Spleen (tissue), 11 donors: ENCODE data around the gene RAB3IL1. TPM values are rescaled to one million over a fixed set of nuclear protein-coding genes. Genes with fewer than 3 reads are reported as not detected.

Experiments used
- DNase-seq: peaks from one replicate; pipeline ENCODE4 v3.0.0-alpha.2; 2020
- H3K27ac ChIP-seq, 8 donors: fragments of 200-600 bp; sonication (generic) in 7 of 8; 1 replicate in 4 of 8; 2 replicates in 4 of 8; pipeline versions ENCODE4 v1.5.0 to v1.8.0; 2016 to 2021; ENCODE audit warnings: inconsistent platforms in 4 of 8, mild to moderate bottlenecking in 4 of 8, moderate library complexity in 1 of 8
- H3K27me3 ChIP-seq, 7 donors: fragments of 200-600 bp; sonication (generic) in 6 of 7; replicated peaks in 1 of 7; 1 replicate in 4 of 7; 2 replicates in 3 of 7; pipeline versions ENCODE4 v1.5.0 to v1.8.0; 2016 to 2021; ENCODE audit warnings: inconsistent platforms in 3 of 7, mild to moderate bottlenecking in 1 of 7
- H3K36me3 ChIP-seq, 6 donors: fragments of 200-600 bp; sonication (generic) in 5 of 6; 1 replicate in 4 of 6; 2 replicates in 2 of 6; pipeline versions ENCODE4 v1.5.0 to v1.8.0; 2016 to 2021; ENCODE audit warnings: inconsistent platforms in 2 of 6
- H3K4me1 ChIP-seq, 6 donors: fragments of 200-600 bp; sonication (generic) in 5 of 6; 1 replicate in 3 of 6; 2 replicates in 3 of 6; pipeline versions ENCODE4 v1.5.0 to v1.8.0; 2016 to 2021; ENCODE audit warnings: inconsistent platforms in 3 of 6
- H3K4me3 ChIP-seq, 8 donors: fragments of 200-600 bp; sonication (generic) in 7 of 8; 1 replicate in 4 of 8; 2 replicates in 4 of 8; pipeline versions ENCODE4 v1.5.0 to v1.8.0; 2016 to 2021; ENCODE audit warnings: inconsistent platforms in 4 of 8, mild to moderate bottlenecking in 4 of 8, moderate library complexity in 2 of 8
- H3K9me3 ChIP-seq, 8 donors: fragments of 200-600 bp; sonication (generic) in 7 of 8; 1 replicate in 4 of 8; 2 replicates in 4 of 8; pipeline versions ENCODE4 v1.5.0 to v1.8.0; 2016 to 2021; ENCODE audit warnings: inconsistent platforms in 4 of 8
- CTCF ChIP-seq, 11 experiments: fragments of 200-600 bp in 7 of 11; fragments of 450-650 bp in 4 of 11; sonication (generic) in 4 of 11; IDR thresholded peaks in 8 of 11; conservative IDR thresholded peaks in 3 of 11; 1 replicate in 7 of 11; 2 replicates in 4 of 11; pipeline versions ENCODE4 v1.4.0 to v1.8.0; 2016 to 2021; ENCODE audit warnings: antibody characterized with exemption in 11 of 11, inconsistent platforms in 4 of 11, mild to moderate bottlenecking in 1 of 11
- POLR2A ChIP-seq, 3 donors: fragments of 450-650 bp; IDR thresholded peaks; one replicate each; pipeline ENCODE4 v1.5.1; 2017; ENCODE audit warnings: antibody characterized with exemption in 3 of 3, mild to moderate bottlenecking in 1 of 3
- POLR2AphosphoS5 ChIP-seq, 3 donors: sonication (generic); formaldehyde crosslinking; IDR thresholded peaks; one replicate each; pipeline ENCODE4 v1.5.1; 2017; ENCODE audit warnings: antibody characterized with exemption in 3 of 3
- WGBS, 5 donors: extraction: QIAGEN DNeasy Blood & Tissue Kit in 3 of 5; methylation state at CpG; one replicate each; pipeline versions ENCODE4 v1.1.5 to v1.1.7; 2013 to 2018; 5-methylcytosine and 5-hydroxymethylcytosine counted together
- intact Hi-C: fragments of 100-400 bp; cut with DNase I; formaldehyde crosslinking; loops from one replicate; pipeline ENCODE4 v1.15.0; 2023; ENCODE audit warnings: low total_unique reads
- polyA plus RNA-seq, 3 donors: library from polyadenylated mRNA; stranded (reverse); fragments of 200-250 nt; gene quantifications; one replicate each; pipeline ENCODE4 v1.2.1, GENCODE V29; 2013
- total RNA-seq, 7 donors: library from RNA; depleted of rRNA in 3 of 7; stranded (reverse); fragments of >200 nt in 3 of 7; fragmentation: NEBNext Ultra II Directional in 4 of 7; extraction: Animal tissue kit (Norgen Biotek cat#: 25700) in 4 of 7; gene quantifications; one replicate each; pipeline versions ENCODE4 v1.1.0 to v1.2.1, GENCODE V29; 2016 to 2021
- donor health status: healthy with polysubstance abuse.
- donor health status: DM: no; HTN: no; CAD: no; lungs with moderate emphysema.
- donor health status: DM: no; HTN: no; CAD: no.
- donor health status: Bipolar disorder and iron deficiency.
- donor health status: healthy.
- donor health status: DM: no; HTN: no; CAD: no.
- donor health status: DM: yes; HTN: yes; CAD: no.

Gene RAB3IL1
- total and polyA plus RNA-seq, 10 donors, result 6.5 to 57.1 (median 34.6) TPM

- intact Hi-C loops, result no loop called here
- Histone ChIP-seq H3K27ac (peak overlapping the region in 5 of 8 donors; percentile 20 to 61 (median 52)), H3K27me3 (no peaks in the 10 kb centered on the region), H3K9me3 (no peaks in the 10 kb centered on the region), H3K4me3 (no peak overlapping the region), H3K36me3 (peaks cover 0 to 27% (median 3%) of the 10 kb centered on the region in 6 donors), H3K4me1 (peaks cover 0 to 33% (median 15%) of the 10 kb centered on the region in 6 donors)
- TF ChIP-seq POLR2A (IDR thresholded peaks at IDR 0.05), result no peak
- DNase-seq, result no peak
- 66 to 81% (median 72%) methylated on average over 3 of the region's 3 CpGs for WGBS, 5 donors
Observed at GRCh38 chr11:61881397-61881796, 36.0 kb downstream of the RAB3IL1 start.

GRCh38 chr11:61880454-61880853 is 36.9 kb downstream of the RAB3IL1 start:
- TF ChIP-seq POLR2AphosphoS5 (IDR thresholded peaks at IDR 0.05) (no peak), CTCF (IDR thresholded peaks at IDR 0.05 in 8 of 11, conservative IDR thresholded peaks at IDR 0.05 in 3 of 11) (no peak), POLR2A (IDR thresholded peaks at IDR 0.05) (no peak)
- Histone ChIP-seq H3K9me3 (no peaks in the 10 kb centered on the region), H3K27ac (peak overlapping the region in 5 of 8 donors; percentile 4 to 64 (median 41)), H3K4me3 (peak overlapping the region in 1 of 8 donors; percentile 52), H3K27me3 (no peaks in the 10 kb centered on the region), H3K4me1 (peaks cover 0 to 33% (median 15%) of the 10 kb centered on the region in 6 donors), H3K36me3 (peaks cover 0 to 36% (median 3%) of the 10 kb centered on the region in 6 donors)
- intact Hi-C loops, result no loop called here
- DNase-seq, result no peak
- 41 to 71% (median 59%) methylated on average over 6 of the region's 6 CpGs for WGBS, 5 donors

GRCh38 chr11:61880031-61880430 is 37.3 kb downstream of the RAB3IL1 start:
- Histone ChIP-seq H3K4me1 (peaks cover 0 to 33% (median 15%) of the 10 kb centered on the region in 6 donors), H3K9me3 (no peaks in the 10 kb centered on the region), H3K27me3 (no peaks in the 10 kb centered on the region), H3K36me3 (peaks cover 0 to 37% (median 3%) of the 10 kb centered on the region in 6 donors), H3K4me3 (peak overlapping the region in 1 of 8 donors; percentile 52), H3K27ac (peak overlapping the region in 4 of 8 donors; percentile 27 to 64 (median 50))
- TF ChIP-seq POLR2AphosphoS5 (IDR thresholded peaks at IDR 0.05), result peak in 1 of 3 donors; percentile 31
- TF ChIP-seq CTCF (IDR thresholded peaks at IDR 0.05 in 8 of 11, conservative IDR thresholded peaks at IDR 0.05 in 3 of 11), result no peak
- TF ChIP-seq POLR2A (IDR thresholded peaks at IDR 0.05), result no peak
- DNase-seq, result no peak
- intact Hi-C loops, result no loop called here
- WGBS, 5 donors, result 73 to 84% (median 75%) methylated on average over 11 of the region's 11 CpGs

DNA sequence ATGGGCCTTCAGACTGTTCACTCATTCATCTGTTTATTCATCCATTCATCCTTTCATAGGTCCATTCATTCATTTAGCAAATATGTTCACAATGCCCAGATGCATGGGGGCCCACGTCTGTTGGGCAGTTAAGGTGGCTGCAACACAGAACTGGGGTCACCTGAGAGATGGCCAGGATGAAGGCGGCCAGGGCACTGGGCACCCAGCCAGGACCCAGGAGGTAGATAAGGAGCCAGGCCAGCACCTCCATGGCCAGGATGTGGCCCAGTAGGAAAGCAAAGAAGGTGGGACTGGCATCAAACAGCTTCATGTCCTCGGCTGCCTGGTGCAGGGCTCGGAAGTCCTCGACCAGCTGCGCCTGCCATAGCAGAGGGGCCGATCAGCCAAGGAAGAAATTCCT is 38.2 kb downstream of the RAB3IL1 start:
- no peak for TF ChIP-seq POLR2A (IDR thresholded peaks at IDR 0.05)
- no peak for TF ChIP-seq POLR2AphosphoS5 (IDR thresholded peaks at IDR 0.05)
- no peak for TF ChIP-seq CTCF (IDR thresholded peaks at IDR 0.05 in 8 of 11, conservative IDR thresholded peaks at IDR 0.05 in 3 of 11)
- DNase-seq, result no peak
- Histone ChIP-seq H3K27me3 (no peaks in the 10 kb centered on the region), H3K27ac (no peak overlapping the region), H3K36me3 (peaks cover 0 to 37% (median 3%) of the 10 kb centered on the region in 6 donors), H3K4me1 (peaks cover 0 to 39% (median 15%) of the 10 kb centered on the region in 6 donors), H3K4me3 (no peak overlapping the region), H3K9me3 (no peaks in the 10 kb centered on the region)
- whole genome bisulfite sequencing, 5 donors, result 87 to 95% (median 94%) methylated on average over 7 of the region's 7 CpGs
- intact Hi-C loops, result loop anchor here (10.0 kb wide), 1 partner anchor 226 kb away; no protein-coding TSS in a partner anchor
